ENCODE results near the gene DENND2C.

- TF ChIP-seq EZH2 (IDR thresholded peaks at IDR 0.05) (no peak), TCF7L2 (IDR thresholded peaks at IDR 0.05; ENCODE audit: borderline replicate concordance, extremely low read depth, insufficient read depth, insufficient read length) (no peak), MAX (IDR thresholded peaks at IDR 0.05) (no peak)
Measured at GRCh38 chr1:114719424-114719787, 49.6 kb upstream of the DENND2C start.
